ENCODE data around the gene GYS1.

The GYS1 gene

DNA sequence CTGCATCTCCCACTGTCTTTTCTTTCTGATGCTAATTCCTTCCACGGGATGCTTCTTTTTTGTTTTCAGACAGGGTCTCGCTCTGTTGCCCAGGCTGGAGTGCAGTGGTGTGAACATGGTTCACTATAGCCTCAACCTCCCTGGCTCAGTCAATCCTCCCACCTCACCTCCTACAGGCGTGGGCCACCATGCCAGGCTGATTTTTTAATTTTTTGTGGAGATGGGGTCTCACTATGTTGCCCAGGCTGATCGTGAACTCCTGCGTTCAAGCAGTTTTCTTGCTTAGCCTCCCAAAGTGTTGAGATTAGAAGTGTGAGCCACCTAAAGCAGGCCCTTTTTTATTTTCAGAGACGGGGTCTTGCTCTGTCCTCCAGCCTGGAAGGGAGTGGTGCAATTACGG, 4.8 kb downstream of the GYS1 start:
- no peak for DNase-seq

DNA sequence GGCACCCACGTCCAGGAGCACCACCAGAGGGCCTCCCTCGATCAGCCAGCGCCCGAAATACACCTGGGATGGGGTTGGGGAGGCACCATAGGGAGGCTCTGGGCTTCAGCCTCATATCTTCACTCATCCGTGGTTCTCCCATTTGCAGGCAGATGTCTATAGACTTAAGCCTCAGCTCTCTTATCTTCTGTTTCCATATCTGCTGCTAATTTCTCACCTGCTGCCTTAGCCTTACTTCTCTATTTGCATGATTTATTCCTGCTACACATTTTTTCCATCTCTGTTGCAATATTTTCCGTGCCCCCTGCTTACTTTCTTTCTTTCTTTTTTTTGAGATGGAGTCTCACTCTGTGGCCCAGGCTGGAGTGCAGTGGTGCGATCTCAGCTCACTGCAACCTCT, 5.8 kb downstream of the GYS1 start:
- DNase-seq = no peak

DNA sequence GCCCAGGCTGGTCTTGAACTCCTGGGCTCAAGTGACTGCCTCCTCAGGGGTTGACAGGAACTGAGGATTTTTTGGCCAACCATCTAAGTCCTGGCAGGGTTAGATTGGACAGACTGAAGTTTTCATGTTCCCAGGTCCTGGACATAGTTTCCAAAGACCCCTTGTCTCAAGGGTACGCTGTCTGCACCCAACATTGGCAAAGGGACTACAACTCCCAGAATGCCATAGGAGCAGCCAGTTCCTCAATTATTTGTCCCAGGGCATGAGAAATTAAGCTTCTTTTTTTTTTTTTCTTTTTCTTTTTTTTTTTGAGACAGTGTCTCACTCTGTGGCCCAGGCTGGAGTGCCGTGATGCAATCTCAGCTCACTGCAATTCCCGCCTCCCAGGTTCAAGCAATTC, 6.9 kb downstream of the GYS1 start:
- no peak for DNase-seq

DNA sequence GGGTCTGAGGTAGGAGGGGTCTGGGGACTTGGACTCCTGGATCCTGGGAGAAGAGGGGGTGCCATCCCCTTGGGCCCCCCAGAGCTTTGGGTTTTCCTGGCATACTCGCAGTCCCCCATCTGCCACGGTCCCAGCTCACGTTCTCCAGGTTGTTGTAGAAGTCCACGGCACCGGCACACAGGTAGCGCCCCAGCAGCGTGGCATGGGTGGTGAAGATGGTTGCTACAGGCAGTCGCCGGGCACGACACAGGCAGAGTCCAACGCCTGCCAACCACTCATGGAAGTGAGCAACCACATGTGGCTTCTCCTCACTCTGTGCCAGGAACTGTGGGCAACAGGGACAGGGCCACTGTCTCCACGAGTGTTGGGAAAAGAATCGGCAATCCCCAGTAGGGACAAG, 7.4 kb downstream of the GYS1 start:
- DNase-seq = no peak

DNA sequence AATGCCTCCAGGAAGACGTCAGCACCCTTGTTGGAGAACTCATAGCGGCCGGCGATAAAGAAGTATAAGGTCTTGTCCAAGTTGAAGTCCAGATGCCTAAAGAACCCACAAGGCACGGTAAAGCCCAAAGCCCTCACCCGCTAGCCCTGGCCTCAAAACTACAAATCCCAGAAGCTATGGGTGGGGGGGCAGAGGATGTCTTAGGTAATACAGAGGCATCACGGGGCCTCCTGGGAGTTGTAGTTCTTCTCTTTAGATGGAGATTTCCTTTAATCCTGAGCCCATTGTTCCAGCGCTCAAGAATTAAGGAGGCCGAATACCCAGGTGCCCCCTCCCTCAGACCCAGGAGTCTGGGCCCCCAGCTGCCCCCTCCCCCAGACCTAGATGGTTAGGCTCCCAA, 10.8 kb downstream of the GYS1 start:
- DNase-seq = no peak

DNA sequence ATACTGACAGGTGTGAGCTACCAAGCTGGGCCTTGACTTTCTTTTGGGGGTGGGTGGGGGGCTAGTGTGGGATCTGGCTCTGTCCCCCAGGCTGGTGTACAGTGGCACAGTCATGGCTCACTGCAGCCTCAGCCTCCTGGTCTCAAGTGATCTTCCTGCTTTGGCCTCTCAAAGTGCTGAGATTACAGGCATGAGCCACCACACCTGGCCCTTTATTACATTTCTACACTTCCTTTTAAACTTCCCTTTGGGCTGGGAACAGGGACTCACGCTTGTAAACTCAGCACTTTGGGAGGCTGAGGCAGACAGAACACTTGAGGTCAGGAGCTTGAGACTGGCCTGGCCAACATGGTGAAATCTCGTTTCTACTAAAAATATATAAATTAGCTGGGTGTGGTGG, 16.0 kb downstream of the GYS1 start:
- DNase-seq = no peak

DNA sequence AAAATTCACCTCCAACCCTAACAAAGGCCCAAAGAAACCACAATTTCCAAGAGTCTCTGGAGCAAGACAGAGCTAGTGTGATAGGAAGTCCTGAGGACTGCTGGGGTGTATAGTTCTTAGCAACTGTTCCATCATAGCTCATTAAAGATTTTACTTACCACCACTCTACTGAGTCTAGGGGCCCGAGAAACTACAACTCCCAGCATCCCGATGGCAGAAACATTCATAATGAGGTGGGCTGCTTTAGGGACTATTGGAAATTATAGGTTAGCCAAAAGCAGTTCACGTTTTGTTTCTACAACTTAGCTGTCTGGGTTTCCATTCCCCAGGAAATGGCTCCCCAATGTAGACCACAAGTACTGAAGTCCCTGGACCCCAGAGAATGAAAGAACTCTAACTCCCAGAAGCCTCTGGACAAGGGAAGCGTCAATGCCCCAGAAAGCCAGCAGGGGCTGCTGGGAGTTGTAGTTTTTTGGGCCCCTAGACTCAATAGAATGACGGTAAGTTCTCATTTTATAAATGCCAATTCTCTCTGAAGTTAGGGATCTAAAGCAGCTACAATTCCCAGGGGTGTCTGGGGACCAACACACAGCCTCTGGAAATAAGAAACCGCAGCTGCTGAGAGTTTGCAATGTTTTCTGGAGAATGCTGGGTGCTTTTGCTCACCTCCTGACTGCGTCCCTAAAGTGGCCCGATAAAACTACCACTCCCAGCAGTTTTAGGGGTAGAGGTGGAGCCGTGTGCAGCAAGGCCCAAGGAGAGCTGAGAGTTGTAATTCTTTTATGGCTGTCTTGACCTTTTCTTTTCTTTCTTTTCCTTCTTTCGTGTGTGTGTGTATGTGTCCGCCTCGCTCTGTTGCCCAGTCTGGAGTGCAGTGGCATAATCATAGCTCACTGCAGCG, 16.9 kb downstream of the GYS1 start:
- DNase-seq = no peak

DNA sequence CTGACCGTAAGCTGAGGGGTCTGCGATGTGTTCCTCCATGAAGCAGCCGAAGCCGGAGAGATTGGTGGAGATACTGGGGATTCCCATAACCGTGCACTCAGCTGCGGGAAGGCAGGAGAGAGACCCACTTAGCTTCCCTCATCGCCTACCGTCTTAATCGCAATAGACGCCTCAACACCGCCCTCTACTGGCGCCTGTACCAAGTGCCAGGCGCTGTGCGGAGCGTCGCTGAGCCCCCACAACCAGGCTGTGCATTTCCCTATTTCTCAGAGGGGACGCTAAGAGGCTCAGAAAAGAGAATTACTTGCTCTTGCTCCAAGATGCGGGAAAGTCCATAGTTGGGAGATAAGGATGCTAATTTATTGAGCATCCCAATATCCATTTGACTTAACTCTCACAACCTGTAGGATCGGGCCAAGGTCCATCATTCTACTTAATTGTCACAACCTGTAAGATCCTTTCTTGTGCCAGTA, 22.1 kb downstream of the GYS1 start:
- DNase-seq = peak; percentile 65

DNA sequence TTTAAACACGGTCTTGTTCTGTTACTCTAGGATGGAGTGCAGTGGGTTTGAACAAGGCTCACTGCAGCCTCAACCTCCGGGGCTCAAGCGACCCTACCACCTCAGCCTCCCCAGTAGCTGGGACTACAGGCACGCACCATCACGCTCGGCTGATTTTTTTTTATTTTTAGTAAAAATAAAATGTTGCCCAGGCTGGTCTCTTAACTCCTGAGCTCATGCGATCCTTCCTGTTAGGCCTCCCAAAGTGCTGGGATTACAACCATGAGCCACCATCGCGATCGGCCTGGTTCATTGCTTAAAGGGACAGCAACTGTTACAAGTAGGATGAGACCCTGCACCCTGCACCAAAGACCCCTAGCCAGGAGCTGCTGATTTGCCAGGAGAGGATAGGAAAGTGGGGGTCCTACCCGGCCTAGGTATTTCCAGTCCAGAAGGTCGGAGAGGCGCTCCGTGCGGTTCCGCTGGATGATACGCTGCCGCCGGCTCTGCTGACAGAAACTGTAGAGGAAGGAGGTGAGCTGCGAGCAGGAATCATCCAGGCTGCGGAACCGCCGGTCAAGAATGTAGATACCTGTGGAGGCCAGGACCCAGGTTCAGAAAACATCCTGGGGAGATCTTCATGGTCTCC, 22.9 kb downstream of the GYS1 start:
- DNase-seq = no peak

DNA sequence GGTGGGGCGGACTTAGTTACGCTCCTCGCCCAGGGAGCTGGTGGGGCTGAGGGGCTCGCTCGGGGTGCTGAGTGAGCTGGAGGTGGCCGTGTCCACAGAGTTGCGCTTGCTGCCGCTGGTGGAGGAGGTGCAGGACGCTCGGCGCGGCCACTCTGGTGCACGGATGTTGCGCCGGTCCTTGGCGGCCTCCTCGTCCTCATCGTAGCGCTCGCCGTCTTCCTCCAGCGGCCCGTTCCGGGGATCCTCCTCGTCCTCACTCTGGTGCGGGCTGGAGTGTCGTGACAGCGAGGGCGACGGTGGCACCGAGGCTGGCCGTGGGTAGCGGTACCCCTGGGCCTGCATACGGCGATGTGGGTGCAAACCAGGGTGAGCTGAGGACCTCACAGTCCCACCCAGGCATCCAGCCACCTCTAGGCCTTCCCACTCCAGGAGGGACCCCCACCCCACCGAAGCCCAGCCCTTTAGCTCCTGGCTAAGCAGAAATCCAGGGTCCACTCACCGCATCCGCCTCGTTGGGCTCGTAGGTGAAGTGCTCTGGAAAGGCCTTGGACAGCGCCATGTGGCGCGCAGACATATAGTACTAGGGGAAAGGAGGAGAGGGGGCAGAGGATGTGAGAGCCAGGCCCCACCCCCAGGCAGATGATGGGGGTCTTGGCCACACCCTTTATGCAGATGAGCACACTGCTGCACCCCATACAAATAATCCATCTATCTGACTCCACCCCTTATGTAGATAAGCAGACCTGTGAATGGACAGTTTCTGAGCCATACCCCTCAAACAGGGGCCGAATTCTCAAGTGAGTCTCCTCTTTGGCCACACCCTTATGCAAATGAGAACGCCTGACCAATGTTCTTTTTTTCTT, 23.6 kb downstream of the GYS1 start:
- DNase-seq = no peak

DNA sequence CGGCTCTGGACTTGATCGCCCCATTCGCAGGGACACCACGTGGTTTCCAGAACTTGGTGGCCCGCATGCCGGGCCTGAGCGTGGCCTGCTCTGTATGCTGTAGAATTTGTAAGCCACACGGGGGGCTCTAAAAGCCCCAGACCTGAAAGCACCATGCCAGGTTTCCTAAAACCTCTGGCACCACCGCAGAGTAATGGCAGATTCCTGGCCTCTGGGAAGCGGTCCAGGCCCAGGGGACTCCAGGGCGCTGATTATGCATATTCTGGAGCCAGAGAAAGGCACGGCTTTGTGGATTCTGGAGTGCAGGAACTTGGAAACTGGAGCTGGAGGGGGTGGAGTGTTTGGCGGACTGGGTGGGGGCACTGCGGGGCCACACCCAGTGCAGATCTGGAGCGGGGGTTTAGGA, 24.3 kb downstream of the GYS1 start:
- DNase-seq = no peak

DNA sequence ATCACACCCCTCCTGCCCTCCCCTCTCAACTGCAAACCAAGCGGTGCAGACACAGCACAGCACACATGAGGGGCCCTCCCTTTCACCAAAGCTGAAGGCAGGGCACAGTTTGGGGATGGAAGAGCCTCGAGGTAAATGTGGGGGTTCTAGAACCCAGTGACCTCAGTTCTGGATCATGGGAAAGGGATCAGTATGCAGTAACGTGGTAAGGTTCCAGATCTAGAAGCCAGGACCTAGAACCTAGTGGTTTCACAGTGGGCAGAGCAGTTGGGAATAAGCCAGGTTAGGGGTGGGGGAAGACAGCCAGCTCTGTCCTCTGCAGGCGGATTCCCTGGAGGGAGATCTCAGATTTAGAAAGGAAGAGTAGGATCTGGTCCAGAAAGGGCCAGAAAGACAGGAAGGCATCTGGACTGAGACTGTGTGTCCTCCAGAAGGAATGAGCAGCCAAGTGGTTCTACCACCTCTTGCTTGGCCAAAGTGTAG, 24.9 kb downstream of the GYS1 start:
- no peak for DNase-seq

DNA sequence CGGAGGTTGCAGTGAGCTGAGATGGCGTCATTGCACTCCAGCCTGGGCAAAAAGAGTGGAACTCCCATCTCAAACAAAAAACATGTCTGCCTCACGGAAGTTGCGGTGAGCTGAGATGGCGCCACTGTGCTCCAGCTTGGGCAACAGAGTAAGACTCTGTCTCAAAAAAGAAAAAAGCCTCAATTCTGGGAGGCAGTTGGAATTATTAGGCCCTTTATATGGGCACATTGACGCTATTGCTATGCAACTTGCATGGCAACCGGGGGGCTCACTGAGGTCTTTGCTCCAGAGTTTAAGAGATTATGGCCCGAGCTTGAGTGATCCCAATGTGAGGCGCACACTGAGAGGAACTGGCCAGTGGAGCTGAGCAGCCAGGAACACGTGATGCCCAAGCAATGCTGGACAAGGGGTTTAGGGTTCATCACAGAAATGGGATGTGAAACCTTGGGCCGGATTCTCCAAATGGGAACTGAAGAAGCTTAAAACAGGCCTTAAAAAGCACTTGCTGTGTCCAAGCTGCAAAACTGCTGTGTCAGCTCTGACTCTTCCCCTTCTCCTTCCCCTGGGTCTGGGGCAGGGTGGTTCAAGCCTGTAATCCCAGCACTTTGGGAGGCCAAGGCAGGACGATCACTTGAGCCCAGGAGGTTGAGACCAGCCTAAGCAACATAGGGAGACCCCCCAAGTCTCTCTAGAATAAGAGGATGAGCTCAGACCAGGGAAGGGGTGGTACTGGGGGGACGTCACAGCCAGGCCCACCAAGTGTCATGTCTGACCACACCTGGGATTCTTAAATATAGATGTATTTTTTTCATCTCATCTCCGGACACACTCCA, 25.5 kb downstream of the GYS1 start:
- no peak for DNase-seq

DNA sequence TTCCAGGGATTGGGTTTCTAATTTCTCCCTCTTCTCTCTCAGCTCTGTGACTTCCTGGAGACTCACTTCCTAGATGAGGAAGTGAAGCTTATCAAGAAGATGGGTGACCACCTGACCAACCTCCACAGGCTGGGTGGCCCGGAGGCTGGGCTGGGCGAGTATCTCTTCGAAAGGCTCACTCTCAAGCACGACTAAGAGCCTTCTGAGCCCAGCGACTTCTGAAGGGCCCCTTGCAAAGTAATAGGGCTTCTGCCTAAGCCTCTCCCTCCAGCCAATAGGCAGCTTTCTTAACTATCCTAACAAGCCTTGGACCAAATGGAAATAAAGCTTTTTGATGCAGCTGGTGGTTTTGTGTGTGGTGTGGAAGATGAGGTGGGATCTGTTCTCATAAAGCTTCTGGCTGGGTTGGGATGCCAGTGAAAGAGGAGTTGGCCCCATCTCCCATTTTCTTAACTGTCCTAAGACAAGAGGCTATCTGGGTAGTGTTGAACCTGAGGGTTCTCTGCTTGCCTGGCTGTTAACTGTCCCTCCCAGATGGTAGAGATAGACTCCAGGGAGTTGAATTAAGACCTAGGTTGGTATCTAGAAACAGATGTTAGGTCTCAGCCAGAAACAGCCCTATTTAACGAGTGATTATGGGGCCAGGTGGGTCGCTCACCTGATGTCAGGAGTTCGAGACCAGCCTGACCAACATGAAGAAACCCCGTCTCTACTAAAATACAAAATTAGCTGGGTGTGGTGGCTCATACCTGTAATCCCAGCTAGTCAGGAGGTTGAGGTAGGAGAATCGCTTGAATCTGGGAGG, 26.4 kb downstream of the GYS1 start:
- no peak for DNase-seq

DNA sequence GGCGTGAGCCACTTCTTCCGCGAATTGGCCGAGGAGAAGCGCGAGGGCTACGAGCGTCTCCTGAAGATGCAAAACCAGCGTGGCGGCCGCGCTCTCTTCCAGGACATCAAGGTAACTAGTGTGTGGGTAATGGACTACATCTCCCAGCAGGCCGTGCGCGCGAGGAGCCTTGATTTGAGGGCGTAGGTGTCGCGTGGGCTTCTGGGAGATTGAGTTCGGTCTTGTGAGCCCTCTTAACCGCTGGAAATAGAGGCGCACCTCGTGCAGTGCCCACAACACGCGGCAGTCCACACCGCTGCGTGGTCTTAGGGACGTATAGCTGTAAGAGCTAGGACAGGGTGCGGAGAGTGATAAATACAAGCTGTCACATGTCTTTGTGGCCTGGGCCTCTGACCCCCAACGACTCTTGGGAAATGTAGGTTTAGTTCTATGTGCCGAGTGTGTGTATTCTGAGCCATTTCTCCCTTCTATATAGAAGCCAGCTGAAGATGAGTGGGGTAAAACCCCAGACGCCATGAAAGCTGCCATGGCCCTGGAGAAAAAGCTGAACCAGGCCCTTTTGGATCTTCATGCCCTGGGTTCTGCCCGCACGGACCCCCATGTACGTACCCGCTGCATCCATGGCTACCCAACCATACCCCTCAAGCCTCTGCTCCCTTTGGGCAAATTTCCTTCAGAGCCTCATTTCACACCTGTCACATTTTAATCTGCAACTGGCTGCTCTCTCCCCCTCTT, 27.1 kb downstream of the GYS1 start:
- peak; percentile 63 for DNase-seq

DNA sequence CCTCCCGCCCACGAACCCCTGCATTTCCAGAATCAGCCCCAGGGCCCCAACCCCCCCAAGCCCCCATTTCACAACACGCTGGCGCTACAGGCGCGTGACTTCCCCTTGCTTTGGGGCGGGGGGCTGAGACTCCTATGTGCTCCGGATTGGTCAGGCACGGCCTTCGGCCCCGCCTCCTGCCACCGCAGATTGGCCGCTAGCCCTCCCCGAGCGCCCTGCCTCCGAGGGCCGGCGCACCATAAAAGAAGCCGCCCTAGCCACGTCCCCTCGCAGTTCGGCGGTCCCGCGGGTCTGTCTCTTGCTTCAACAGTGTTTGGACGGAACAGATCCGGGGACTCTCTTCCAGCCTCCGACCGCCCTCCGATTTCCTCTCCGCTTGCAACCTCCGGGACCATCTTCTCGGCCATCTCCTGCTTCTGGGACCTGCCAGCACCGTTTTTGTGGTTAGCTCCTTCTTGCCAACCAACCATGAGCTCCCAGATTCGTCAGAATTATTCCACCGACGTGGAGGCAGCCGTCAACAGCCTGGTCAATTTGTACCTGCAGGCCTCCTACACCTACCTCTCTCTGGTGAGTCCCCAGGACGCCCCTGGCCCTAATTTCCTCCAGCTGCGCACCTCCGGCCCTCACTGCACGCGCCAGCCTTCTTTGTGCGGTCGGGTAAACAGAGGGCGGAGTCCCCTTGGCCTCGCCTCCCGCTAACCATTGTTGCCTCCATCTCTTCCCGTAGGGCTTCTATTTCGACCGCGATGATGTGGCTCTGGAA, 27.9 kb downstream of the GYS1 start, which contains the start of gene FTL:
Gene FTL (plus strand): TSS at position 270 of the 766 bp plus-strand sequence. CDS start 199 bp downstream, at position 469.
- DNase-seq = peak; percentile 74

DNA sequence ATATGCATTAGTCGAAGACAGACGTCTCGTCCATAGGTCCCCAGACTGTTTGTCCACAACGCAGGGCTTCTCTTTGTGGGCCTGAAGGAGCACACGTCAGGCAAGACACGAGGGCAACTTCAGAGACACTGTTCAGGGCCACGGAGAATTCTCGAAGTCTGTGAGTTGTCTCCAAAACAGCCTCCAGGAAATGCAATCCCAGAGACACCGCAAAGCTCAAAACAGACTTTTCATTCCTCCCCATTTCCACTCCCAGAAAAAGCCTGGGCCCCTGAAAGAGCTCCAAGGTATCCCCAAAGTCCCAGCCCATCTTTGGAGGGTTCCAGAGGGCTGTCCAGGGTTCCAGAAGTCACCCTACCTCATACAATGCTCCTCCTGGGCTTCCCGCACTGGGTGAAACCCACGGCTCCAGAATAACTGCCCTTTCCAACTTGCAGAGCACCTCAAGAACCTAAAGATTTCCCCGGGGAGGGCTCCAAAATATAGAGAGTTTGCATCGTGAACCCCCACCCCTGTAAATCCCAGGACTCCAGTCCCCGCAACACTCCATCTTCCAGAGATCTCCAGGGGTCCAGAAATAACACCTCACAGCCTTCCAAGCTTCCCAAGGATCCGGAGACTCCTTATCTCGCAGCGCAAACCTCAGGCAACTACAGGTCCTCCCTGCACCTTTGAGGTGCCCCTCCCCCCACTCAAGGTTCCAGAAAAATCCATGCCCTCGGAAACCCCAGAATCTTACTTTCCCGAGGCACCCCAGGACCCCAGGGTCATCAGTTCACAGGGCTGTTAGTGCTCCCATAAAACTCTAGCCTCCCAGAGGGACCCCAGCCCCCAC, 28.7 kb downstream of the GYS1 start:
- no peak for DNase-seq

DNA sequence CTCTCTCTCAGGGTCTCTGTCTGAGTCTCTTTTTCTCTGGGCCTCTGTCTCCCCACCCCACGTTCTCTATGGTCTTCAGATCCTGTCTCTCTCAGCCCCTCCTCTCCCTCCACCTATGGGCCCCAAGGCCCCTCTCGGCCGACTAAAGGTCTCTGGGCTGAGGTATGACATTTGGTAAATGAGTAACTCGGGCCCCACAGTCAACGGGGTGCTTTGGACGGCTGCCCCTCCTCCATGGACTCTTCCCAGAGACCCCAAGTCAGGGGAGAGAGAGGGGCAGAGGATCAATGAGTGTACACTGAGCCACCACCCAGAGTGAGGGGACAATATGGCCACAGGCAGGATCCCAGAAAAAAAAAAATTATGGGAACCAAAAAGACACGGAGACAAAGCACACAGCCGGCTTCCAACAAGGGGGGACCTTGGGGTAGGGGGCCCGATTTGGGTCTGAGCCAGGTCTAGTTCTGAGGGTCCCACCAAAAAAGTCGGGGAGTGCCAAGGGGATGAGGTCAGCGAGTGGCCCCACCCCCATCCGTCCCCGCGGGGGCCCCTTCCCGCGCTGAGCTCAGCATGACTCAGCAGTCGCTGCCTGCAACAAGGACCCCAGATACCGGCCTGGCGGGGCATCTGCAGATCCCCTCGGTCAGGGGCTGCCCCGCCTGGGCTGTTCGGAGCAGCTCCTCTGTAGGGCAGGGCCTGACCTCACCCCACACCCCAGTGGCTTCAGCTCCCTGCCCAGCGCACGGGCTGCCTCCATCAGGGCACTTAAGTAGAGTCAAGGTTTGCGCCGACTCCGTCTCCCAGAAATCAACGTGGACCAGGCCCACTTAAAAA, 29.5 kb downstream of the GYS1 start:
- no peak for DNase-seq
